Progenitor cell of endocrine pancreas (in vitro differentiated cells): ENCODE results near the gene PYY. TPM values are rescaled to one million over a fixed set of nuclear protein-coding genes. Genes with fewer than 3 reads are reported as not detected.

Experiments
- DNase-seq: peaks from one replicate; pipeline ENCODE4 v3.0.0; 2021; ENCODE audit warnings: low spot score; ENCODE audit not compliant: unreplicated experiment
- H3K27ac Mint-ChIP-seq: 2 replicates; pipeline ENCODE4 v1.8.0; 2021; ENCODE audit warnings: mild to moderate bottlenecking, moderate library complexity, mixed read lengths
- H3K27me3 Mint-ChIP-seq: 2 replicates; pipeline ENCODE4 v1.8.0; 2021; ENCODE audit warnings: mixed read lengths
- H3K36me3 Mint-ChIP-seq: 2 replicates; pipeline ENCODE4 v1.8.0; 2022; ENCODE audit warnings: mixed read lengths; ENCODE audit not compliant: insufficient read depth
- H3K4me1 Mint-ChIP-seq: 2 replicates; pipeline ENCODE4 v1.8.0; 2021; ENCODE audit warnings: low read depth, mixed read lengths
- H3K4me3 Mint-ChIP-seq: 2 replicates; pipeline ENCODE4 v1.8.0; 2021; ENCODE audit warnings: low read depth, mild to moderate bottlenecking, moderate library complexity, mixed read lengths
- H3K9me3 Mint-ChIP-seq: 2 replicates; pipeline ENCODE4 v1.8.0; 2021; ENCODE audit warnings: low read depth, mixed read lengths
- long read RNA-seq: library from polyadenylated mRNA; unstranded; transcript quantifications from one replicate; pipeline ENCODE4 v2.0.0, GENCODE V29; 2020
- total RNA-seq: library from RNA; stranded (reverse); gene quantifications from 2 replicates; pipeline ENCODE4 v1.2.1, GENCODE V29; 2021
- TF ChIP-seq, protein P1 (sequence below): fragments of 200-600 bp; sonication (generic); IDR thresholded peaks from one replicate; pipeline ENCODE4 v1.5.0; 2021; ENCODE audit warnings: antibody characterized with exemption, mild to moderate bottlenecking; ENCODE audit not compliant: unreplicated experiment

Gene PYY
- 0.84 and 1.1 TPM in 2 replicates for total RNA-seq
- long read RNA-seq, result 0 reads

DNA sequence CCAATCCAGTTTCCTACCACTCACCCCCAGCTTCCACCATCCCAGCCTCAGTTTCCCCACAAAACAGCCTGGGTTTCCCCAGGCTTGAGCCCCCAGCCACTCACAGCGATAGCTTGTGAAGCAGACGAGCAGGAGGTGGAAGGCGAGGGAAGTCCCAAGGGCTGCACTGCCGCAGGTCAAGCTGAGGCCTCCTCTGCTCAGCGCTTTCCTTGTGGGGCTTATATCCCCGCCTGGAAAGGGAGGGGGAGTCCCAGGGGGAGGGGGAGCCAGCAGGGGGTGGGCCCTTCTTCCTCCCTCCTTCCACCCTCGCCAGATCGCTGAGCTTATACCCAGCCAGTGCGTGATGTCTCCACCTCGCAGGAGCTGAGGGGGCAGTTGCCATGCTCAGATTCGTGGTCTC is at the start of gene PYY:
Gene PYY, minus strand, starts transcription at position 195 of the 400 bp plus-strand sequence. CDS start 457 bp downstream, outside the sequence.
- Mint-ChIP-seq H3K4me3 (peak within 1 kb of the TSS; percentile 61), H3K27me3 (peaks cover 74% of the 10 kb centered on the region), H3K36me3 (no peaks in the 10 kb centered on the region), H3K9me3 (no peaks in the 10 kb centered on the region), H3K4me1 (peaks cover 3% of the 10 kb centered on the region), H3K27ac (no peak within 1 kb of the TSS)
- TF ChIP-seq, protein P1, sequence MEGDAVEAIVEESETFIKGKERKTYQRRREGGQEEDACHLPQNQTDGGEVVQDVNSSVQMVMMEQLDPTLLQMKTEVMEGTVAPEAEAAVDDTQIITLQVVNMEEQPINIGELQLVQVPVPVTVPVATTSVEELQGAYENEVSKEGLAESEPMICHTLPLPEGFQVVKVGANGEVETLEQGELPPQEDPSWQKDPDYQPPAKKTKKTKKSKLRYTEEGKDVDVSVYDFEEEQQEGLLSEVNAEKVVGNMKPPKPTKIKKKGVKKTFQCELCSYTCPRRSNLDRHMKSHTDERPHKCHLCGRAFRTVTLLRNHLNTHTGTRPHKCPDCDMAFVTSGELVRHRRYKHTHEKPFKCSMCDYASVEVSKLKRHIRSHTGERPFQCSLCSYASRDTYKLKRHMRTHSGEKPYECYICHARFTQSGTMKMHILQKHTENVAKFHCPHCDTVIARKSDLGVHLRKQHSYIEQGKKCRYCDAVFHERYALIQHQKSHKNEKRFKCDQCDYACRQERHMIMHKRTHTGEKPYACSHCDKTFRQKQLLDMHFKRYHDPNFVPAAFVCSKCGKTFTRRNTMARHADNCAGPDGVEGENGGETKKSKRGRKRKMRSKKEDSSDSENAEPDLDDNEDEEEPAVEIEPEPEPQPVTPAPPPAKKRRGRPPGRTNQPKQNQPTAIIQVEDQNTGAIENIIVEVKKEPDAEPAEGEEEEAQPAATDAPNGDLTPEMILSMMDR, result no peak
- DNase-seq, result no peak

DNA sequence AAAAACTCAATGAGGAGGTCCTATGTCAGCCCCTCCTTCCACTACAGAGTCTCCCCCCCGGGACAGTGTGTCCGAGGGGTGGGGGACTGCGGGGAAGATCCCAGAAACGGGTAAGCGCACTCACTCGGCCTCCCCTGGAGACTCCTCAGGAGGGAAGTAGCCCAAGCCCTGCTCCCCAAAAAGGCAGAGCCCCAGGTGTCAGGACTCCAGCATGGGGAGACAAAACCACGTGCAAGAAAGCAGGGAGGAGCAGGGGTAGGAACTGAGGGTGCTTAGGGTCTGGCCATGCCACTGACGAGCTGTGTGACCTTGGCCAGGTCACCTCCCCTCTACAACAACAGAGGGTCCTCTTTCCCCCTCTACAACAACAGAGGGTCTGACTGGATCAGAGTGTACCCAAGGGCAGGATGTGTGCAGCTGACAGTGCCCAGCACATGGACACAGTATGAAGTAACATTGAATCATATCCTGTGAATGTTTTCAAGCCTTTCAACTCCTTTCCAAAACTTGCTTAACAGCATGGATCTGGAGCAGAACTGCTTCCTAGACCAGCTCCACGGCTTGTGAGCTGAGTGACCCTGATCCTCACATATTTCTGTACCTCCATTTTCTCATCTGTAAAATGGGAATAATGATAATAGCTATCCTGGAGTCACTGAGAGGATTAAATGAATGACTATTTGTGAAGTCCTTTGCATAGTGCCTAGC is 48.6 kb upstream of the PYY start:
- no peaks in the 10 kb centered on the region for H3K9me3 Mint-ChIP-seq
- peaks cover 16% of the 10 kb centered on the region for H3K4me1 Mint-ChIP-seq
- no peak for DNase-seq
- peaks cover 45% of the 10 kb centered on the region for H3K27me3 Mint-ChIP-seq
- H3K27ac Mint-ChIP-seq, result no peak overlapping the region
- no peak overlapping the region for H3K4me3 Mint-ChIP-seq
- TF ChIP-seq, protein P1, result no peak
- H3K36me3 Mint-ChIP-seq, result no peaks in the 10 kb centered on the region

DNA sequence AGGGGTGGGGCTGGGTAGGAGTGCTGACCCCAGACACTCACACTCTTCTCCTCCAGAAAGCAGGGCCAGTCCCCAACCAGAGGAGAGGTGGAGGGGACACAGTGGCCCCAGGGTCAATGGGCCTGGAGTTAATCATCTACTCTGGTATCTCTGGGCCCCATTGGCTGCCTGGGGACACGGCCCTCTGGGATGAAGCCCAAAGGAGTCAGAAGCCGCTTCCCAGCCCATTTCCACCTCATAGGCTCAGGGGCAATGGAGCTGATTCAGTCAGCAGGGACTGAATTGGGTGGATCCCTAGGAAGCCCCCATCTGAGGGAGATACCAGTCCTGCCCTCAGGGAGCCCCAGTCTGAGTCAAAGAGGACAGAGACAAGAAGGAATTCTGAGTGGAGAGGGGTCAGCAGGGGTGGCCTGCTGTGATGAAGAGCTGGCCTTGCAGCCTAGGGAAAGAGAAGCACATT is 47.8 kb upstream of the PYY start:
- no peaks in the 10 kb centered on the region for H3K9me3 Mint-ChIP-seq
- H3K4me1 Mint-ChIP-seq, result peaks cover 16% of the 10 kb centered on the region
- H3K27me3 Mint-ChIP-seq, result peaks cover 44% of the 10 kb centered on the region
- DNase-seq, result no peak
- H3K4me3 Mint-ChIP-seq, result no peak overlapping the region
- no peak overlapping the region for H3K27ac Mint-ChIP-seq
- H3K36me3 Mint-ChIP-seq, result no peaks in the 10 kb centered on the region
- TF ChIP-seq, protein P1, result no peak

DNA sequence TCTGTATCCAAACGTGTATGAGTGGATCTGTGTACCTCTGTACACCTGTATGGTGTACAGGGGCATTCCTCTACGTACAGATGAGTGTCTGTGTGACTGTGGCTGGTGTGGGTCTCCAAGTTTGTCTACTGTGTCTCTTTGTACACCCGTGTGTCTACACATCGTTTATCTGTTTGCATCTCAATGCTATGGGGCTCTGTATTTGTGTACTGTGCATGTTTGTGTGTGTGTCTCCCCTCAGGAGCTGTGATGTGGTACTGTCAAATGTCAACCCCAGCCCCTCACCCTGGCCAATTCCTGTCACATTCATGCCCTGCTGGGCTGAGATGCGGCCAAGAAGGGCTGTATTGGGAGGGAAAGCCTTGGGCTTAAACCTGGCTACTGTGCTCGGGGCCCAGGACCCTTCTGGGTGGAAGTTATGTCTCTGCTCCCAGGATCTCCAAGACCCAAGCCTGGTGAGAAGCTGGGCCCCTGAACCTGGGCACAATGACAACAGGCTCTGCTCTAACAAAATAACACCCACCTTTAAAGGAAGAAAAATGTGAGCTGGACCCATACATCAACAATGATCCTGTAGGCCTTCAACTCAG is 47.2 kb upstream of the PYY start:
- no peak overlapping the region for H3K4me3 Mint-ChIP-seq
- DNase-seq, result no peak
- H3K27ac Mint-ChIP-seq, result no peak overlapping the region
- H3K36me3 Mint-ChIP-seq, result no peaks in the 10 kb centered on the region
- TF ChIP-seq, protein P1, result no peak
- peaks cover 12% of the 10 kb centered on the region for H3K4me1 Mint-ChIP-seq
- H3K27me3 Mint-ChIP-seq, result peaks cover 41% of the 10 kb centered on the region
- H3K9me3 Mint-ChIP-seq, result no peaks in the 10 kb centered on the region

DNA sequence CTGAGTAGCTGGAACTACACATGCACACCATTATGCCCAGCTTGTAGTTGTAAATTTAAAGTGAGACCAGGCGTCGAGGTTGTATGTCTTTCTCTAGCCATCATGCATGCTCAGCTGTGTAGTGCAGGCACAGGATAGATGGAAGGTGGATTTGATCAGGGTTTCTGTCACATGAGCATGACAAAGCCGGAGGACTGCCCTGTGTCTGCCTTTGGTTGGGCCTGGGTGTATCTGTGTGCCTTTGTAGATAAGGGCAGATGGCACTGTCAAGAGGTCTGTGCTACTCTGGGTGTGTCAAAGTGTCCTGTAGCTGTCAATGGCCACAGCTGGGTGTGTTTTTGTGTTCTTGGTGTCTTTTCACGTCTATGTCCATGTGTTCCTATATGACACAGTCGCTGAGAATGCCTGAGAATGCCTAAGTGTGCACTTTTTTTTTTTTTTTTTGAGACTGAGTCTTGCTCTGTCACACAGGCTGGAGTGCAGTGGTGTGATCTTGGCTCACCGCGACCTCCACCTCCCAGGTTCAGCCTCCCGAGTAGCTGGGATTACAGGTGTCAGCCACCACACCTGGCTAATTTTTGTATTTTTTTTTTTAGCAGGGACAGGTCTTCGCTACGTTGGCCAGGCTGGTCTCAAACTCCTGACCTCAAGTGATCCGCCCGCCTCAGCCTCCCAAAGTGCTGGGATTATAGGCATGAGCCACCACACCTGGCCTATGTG is 46.6 kb upstream of the PYY start:
- Mint-ChIP-seq H3K27me3 (peaks cover 39% of the 10 kb centered on the region), H3K27ac (peak overlapping the region; percentile 71), H3K36me3 (no peaks in the 10 kb centered on the region), H3K4me3 (no peak overlapping the region), H3K4me1 (peaks cover 11% of the 10 kb centered on the region), H3K9me3 (no peaks in the 10 kb centered on the region)
- no peak for DNase-seq
- TF ChIP-seq, protein P1, result no peak
